Right ventricle myocardium inferior (tissue), 1 donor: Measurements from ENCODE around the gene KIF1A. TPM values are rescaled to one million over a fixed set of nuclear protein-coding genes. Genes with fewer than 3 reads are reported as not detected.

Source experiments
- ATAC-seq: fragments of 200-7000 bp; cut with Tn5 transposase; one replicate; pipeline ENCODE4 v1.9.1; 2020; ENCODE audit warnings: mild to moderate bottlenecking, moderate library complexity
- DNase-seq: peaks from one replicate; pipeline ENCODE4 v3.0.0; 2021; ENCODE audit errors: missing footprints
- intact Hi-C: fragments of 100-400 bp; cut with DNase I; formaldehyde crosslinking; loops from one replicate; pipeline ENCODE4 v1.11.0; 2022
- long read RNA-seq: library from polyadenylated mRNA; unstranded; transcript quantifications from one replicate; pipeline ENCODE4 v2.0.0, GENCODE V29; 2021
- total RNA-seq: library from RNA; stranded (reverse); fragmentation: NEBNext Ultra II Directional; extraction: Animal tissue kit (Norgen Biotek cat#: 25700); gene quantifications from one replicate; pipeline ENCODE4 v1.2.1, GENCODE V29; 2021
- donor health status: DM: no; HTN: yes; CAD: no; lungs with severe emphysema.

Gene KIF1A
- 1.5 TPM for total RNA-seq
- long read RNA-seq, partial matches to known transcripts: 0 of 1 reads
- long read RNA-seq, other reads (novel, unspliced or antisense): 1 of 1 reads

GRCh38 chr2:240819858-240820606, at the start of gene KIF1A:
TSS of gene KIF1A (minus strand) at chr2:240820219. CDS start at chr2:240797752, 22,467 bp downstream.
- peak; percentile 25 for DNase-seq
- intact Hi-C loops: no loop called here
- peak; percentile 15 for ATAC-seq

GRCh38 chr2:240869109-240869955, 49.3 kb upstream of the KIF1A start:
- DNase-seq (no peak), ATAC-seq (peak; percentile 11)
- intact Hi-C loops: no loop called here

GRCh38 chr2:240868286-240869108, 48.5 kb upstream of the KIF1A start, which contains the start of gene AGXT:
TSS of gene AGXT (plus strand) at chr2:240868824. CDS start at chr2:240868866, 42 bp downstream.
- intact Hi-C loops: no loop called here
- no peak for ATAC-seq
- no peak for DNase-seq

GRCh38 chr2:240865391-240865790, 45.4 kb upstream of the KIF1A start:
- ATAC-seq (no peak), DNase-seq (no peak)
- intact Hi-C loops: no loop called here

- ATAC-seq: no peak
- intact Hi-C loops: no loop called here
Observed at GRCh38 chr2:240864475-240864874, 44.5 kb upstream of the KIF1A start.

GRCh38 chr2:240861547-240861946, 41.5 kb upstream of the KIF1A start:
- ATAC-seq (no peak), DNase-seq (no peak)
- intact Hi-C loops: no loop called here

More at GRCh38 chr2:240864475-240864874, 44.5 kb upstream of the KIF1A start:
- no peak for DNase-seq

GRCh38 chr2:240858871-240859270, 38.9 kb upstream of the KIF1A start:
- DNase-seq (no peak), ATAC-seq (no peak)
- intact Hi-C loops: loop anchor here (5.0 to 10.0 kb wide), 2 partner anchors 53 to 226 kb away; no protein-coding TSS in a partner anchor

- intact Hi-C loops: loop anchor here (5.0 to 10.0 kb wide), 2 partner anchors 54 to 226 kb away; no protein-coding TSS in a partner anchor
- DNase-seq: no peak
- no peak for ATAC-seq
Observed at GRCh38 chr2:240858321-240858720, 38.3 kb upstream of the KIF1A start.

- intact Hi-C loops: loop anchor here (5.0 to 10.0 kb wide), 2 partner anchors 55 to 227 kb away; no protein-coding TSS in a partner anchor
- DNase-seq: no peak
- ATAC-seq: no peak
Observed at GRCh38 chr2:240857039-240858008, 37.3 kb upstream of the KIF1A start.

- no peak for ATAC-seq
- intact Hi-C loops: loop anchor here (5.0 to 10.0 kb wide), 2 partner anchors 56 to 228 kb away; no protein-coding TSS in a partner anchor
Observed at GRCh38 chr2:240856151-240856980, 36.3 kb upstream of the KIF1A start.

GRCh38 chr2:240855670-240856069, 35.7 kb upstream of the KIF1A start:
- intact Hi-C loops: loop anchor here (5.0 to 10.0 kb wide), 2 partner anchors 57 to 229 kb away; no protein-coding TSS in a partner anchor
- ATAC-seq: no peak
- DNase-seq: no peak

More at GRCh38 chr2:240856151-240856980, 36.3 kb upstream of the KIF1A start:
- no peak for DNase-seq

- intact Hi-C loops: loop anchor here (5.0 to 10.0 kb wide), 2 partner anchors 135 to 232 kb away; no protein-coding TSS in a partner anchor
- ATAC-seq: no peak
- DNase-seq: no peak
Observed at GRCh38 chr2:240852671-240853314, 32.8 kb upstream of the KIF1A start.

GRCh38 chr2:240851078-240851991, 31.3 kb upstream of the KIF1A start:
- DNase-seq: peak; percentile 81

GRCh38 chr2:240850756-240851077, 30.7 kb upstream of the KIF1A start:
- no peak for DNase-seq
- ATAC-seq: peak; percentile 18
- intact Hi-C loops: loop anchor here (5.0 to 10.0 kb wide), 2 partner anchors 137 to 234 kb away; no protein-coding TSS in a partner anchor

More at GRCh38 chr2:240851078-240851991, 31.3 kb upstream of the KIF1A start:
- ATAC-seq: peak; percentile 90
- intact Hi-C loops: loop anchor here (5.0 to 10.0 kb wide), 2 partner anchors 136 to 233 kb away; no protein-coding TSS in a partner anchor

GRCh38 chr2:240850026-240850425, 30.0 kb upstream of the KIF1A start:
- intact Hi-C loops: loop anchor here (5.0 to 10.0 kb wide), 2 partner anchors 137 to 235 kb away; no protein-coding TSS in a partner anchor
- no peak for ATAC-seq

More at GRCh38 chr2:240850026-240850425, 30.0 kb upstream of the KIF1A start:
- no peak for DNase-seq
